AG09319 (cell line): ENCODE data around the gene PROM1.

Source experiments
- DNase-seq: peaks from one replicate; pipeline ENCODE4 v3.0.0-alpha.2; 2010; ENCODE audit warnings: low read depth; ENCODE audit errors: extremely low read depth
- CTCF ChIP-seq: IDR thresholded peaks from 2 replicates; pipeline ENCODE4 v1.5.1; 2011; ENCODE audit warnings: low read depth, mild to moderate bottlenecking, inconsistent platforms, low read length, moderate library complexity

PROM1 gene

GRCh38 chr4:16109256-16109655 lies 25.4 kb upstream of the PROM1 start:
- no peak for TF ChIP-seq CTCF
- no peak for DNase-seq

- TF ChIP-seq CTCF = no peak
- no peak for DNase-seq
Measured at GRCh38 chr4:16106956-16107355, 23.1 kb upstream of the PROM1 start.

- DNase-seq = no peak
- no peak for TF ChIP-seq CTCF
Measured at GRCh38 chr4:16104520-16104919, 20.7 kb upstream of the PROM1 start.

- no peak for DNase-seq
- no peak for TF ChIP-seq CTCF
Measured at GRCh38 chr4:16102356-16102755, 18.5 kb upstream of the PROM1 start.

- DNase-seq = no peak
- TF ChIP-seq CTCF = no peak
Measured at GRCh38 chr4:16100833-16101232, 17.0 kb upstream of the PROM1 start.

GRCh38 chr4:16092682-16093319 lies 9.0 kb upstream of the PROM1 start:
- no peak for DNase-seq
- TF ChIP-seq CTCF = no peak

GRCh38 chr4:16090096-16090705 lies 6.4 kb upstream of the PROM1 start:
- no peak for DNase-seq
- TF ChIP-seq CTCF = no peak
